ENCODE measurements around the gene LYRM2.

DNA sequence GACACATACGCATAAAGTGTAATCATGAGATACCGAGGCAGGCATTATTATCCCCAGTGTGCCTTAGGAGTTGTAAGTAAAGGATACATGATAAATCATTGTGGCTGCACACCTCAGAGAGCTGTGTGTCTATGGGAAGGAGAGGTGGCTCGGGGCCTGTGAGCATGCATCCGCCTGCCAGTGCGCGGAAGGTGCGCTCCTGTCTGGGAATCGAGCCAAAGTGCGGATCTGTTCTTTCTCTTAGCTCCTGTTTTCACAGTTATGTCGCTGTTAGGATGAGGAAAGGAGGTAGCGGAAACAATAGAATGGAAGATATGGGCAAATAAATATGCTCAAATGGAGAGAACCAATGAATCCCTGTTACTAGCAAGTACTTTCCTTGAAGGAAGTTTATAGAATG lies 107.6 kb downstream of the LYRM2 start:
- TF ChIP-seq, protein P1, sequence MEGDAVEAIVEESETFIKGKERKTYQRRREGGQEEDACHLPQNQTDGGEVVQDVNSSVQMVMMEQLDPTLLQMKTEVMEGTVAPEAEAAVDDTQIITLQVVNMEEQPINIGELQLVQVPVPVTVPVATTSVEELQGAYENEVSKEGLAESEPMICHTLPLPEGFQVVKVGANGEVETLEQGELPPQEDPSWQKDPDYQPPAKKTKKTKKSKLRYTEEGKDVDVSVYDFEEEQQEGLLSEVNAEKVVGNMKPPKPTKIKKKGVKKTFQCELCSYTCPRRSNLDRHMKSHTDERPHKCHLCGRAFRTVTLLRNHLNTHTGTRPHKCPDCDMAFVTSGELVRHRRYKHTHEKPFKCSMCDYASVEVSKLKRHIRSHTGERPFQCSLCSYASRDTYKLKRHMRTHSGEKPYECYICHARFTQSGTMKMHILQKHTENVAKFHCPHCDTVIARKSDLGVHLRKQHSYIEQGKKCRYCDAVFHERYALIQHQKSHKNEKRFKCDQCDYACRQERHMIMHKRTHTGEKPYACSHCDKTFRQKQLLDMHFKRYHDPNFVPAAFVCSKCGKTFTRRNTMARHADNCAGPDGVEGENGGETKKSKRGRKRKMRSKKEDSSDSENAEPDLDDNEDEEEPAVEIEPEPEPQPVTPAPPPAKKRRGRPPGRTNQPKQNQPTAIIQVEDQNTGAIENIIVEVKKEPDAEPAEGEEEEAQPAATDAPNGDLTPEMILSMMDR (IDR thresholded peaks at IDR 0.05), result no peak
- no peak for TF ChIP-seq ZFX (IDR thresholded peaks at IDR 0.05; ENCODE audit: borderline replicate concordance)

All from 22Rv1 (cell line).